ENCODE data around the gene NHLH1.

The NHLH1 gene

GRCh38 chr1:160420881-160421842 lies 54.3 kb downstream of the NHLH1 start:
- Histone ChIP-seq H3K36me3 (ENCODE audit: insufficient read depth, low read length) (no peaks in the 10 kb centered on the region), H3F3A (ENCODE audit: insufficient read depth, low read length) (no peaks in the 10 kb centered on the region), H4K20me1 (ENCODE audit: insufficient read depth, low read length) (no peaks in the 10 kb centered on the region), H3K27ac (ENCODE audit: low read depth, low read length, poor library complexity, severe bottlenecking) (no peak overlapping the region), H3K9me3 (ENCODE audit: low read length) (no peaks in the 10 kb centered on the region), H2AFZ (ENCODE audit: low read length) (no peak overlapping the region), H3K9me2 (ENCODE audit: low read depth, low read length) (no peaks in the 10 kb centered on the region), H3K79me2 (ENCODE audit: insufficient read depth, low read length) (no peaks in the 10 kb centered on the region), H3K4me1 (ENCODE audit: insufficient read depth, low read length, severe bottlenecking) (no peaks in the 10 kb centered on the region), H3K9ac (ENCODE audit: low read length) (no peak overlapping the region), H3K4me3 (ENCODE audit: low read depth, low read length, poor library complexity, severe bottlenecking) (no peak overlapping the region), H3K4me2 (ENCODE audit: low read length) (no peak overlapping the region), H3K27me3 (ENCODE audit: insufficient read depth, low read length) (no peaks in the 10 kb centered on the region)
- TF ChIP-seq EZH2 (IDR thresholded peaks at IDR 0.05; ENCODE audit: borderline replicate concordance, low read length), result no peak
- TF ChIP-seq, protein P1, sequence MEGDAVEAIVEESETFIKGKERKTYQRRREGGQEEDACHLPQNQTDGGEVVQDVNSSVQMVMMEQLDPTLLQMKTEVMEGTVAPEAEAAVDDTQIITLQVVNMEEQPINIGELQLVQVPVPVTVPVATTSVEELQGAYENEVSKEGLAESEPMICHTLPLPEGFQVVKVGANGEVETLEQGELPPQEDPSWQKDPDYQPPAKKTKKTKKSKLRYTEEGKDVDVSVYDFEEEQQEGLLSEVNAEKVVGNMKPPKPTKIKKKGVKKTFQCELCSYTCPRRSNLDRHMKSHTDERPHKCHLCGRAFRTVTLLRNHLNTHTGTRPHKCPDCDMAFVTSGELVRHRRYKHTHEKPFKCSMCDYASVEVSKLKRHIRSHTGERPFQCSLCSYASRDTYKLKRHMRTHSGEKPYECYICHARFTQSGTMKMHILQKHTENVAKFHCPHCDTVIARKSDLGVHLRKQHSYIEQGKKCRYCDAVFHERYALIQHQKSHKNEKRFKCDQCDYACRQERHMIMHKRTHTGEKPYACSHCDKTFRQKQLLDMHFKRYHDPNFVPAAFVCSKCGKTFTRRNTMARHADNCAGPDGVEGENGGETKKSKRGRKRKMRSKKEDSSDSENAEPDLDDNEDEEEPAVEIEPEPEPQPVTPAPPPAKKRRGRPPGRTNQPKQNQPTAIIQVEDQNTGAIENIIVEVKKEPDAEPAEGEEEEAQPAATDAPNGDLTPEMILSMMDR (IDR thresholded peaks at IDR 0.05; ENCODE audit: low read length), result no peak

DNA sequence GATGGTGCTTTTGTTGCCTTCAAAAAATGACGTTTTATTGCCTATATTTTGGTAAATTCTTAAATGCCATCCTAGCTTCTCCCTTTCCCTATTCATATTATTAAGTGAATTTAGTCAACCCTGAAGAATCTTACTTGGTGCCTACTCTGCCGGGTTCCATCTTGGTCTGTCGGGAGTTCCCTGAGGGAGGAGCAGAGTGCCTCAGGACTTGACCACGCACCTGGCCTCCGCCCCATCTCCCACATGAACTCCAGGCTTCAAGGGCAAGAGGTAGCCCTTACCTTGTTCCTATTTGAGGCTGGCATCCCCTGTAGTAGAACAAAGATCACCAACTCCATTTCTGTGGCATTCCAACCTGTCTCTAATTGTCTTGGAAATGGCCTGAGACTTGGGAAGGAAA lies 55.0 kb downstream of the NHLH1 start:
- Histone ChIP-seq H3K9ac (ENCODE audit: low read length) (no peak overlapping the region), H3K4me2 (ENCODE audit: low read length) (no peak overlapping the region), H3K9me2 (ENCODE audit: low read depth, low read length) (no peaks in the 10 kb centered on the region), H3K4me3 (ENCODE audit: low read depth, low read length, poor library complexity, severe bottlenecking) (no peak overlapping the region), H3K9me3 (ENCODE audit: low read length) (no peaks in the 10 kb centered on the region), H2AFZ (ENCODE audit: low read length) (no peak overlapping the region), H3K27ac (ENCODE audit: low read depth, low read length, poor library complexity, severe bottlenecking) (no peak overlapping the region), H3K4me1 (ENCODE audit: insufficient read depth, low read length, severe bottlenecking) (no peaks in the 10 kb centered on the region), H3K27me3 (ENCODE audit: insufficient read depth, low read length) (no peaks in the 10 kb centered on the region), H4K20me1 (ENCODE audit: insufficient read depth, low read length) (no peaks in the 10 kb centered on the region), H3K36me3 (ENCODE audit: insufficient read depth, low read length) (no peaks in the 10 kb centered on the region), H3F3A (ENCODE audit: insufficient read depth, low read length) (no peaks in the 10 kb centered on the region), H3K79me2 (ENCODE audit: insufficient read depth, low read length) (no peaks in the 10 kb centered on the region)
- TF ChIP-seq EZH2 (IDR thresholded peaks at IDR 0.05; ENCODE audit: borderline replicate concordance, low read length), result no peak
- TF ChIP-seq, protein P1 (IDR thresholded peaks at IDR 0.05; ENCODE audit: low read length), result no peak

Data from OCI-LY1 (cell line).